Ascending aorta (tissue), 2 donors: ENCODE measurements around the gene ATP13A5. TPM values are rescaled to one million over a fixed set of nuclear protein-coding genes. Genes with fewer than 3 reads are reported as not detected.

Source experiments
- DNase-seq, 2 donors: peaks; one replicate each; pipeline ENCODE4 v3.0.0-alpha.2; 2019; ENCODE audit warnings: low spot score in 2 of 2
- H3K27ac ChIP-seq, 2 donors: fragments of 200-600 bp; sonication (generic); one replicate each; pipeline ENCODE4 v1.5.1; 2016 to 2017; ENCODE audit warnings: mild to moderate bottlenecking in 1 of 2
- H3K27me3 ChIP-seq: fragments of 200-600 bp; sonication (generic); one replicate; pipeline ENCODE4 v1.5.1; 2017
- H3K36me3 ChIP-seq, 2 donors: fragments of 200-600 bp; sonication (generic); one replicate each; pipeline ENCODE4 v1.5.1; 2016
- H3K4me1 ChIP-seq, 2 donors: fragments of 200-600 bp; sonication (generic); one replicate each; pipeline ENCODE4 v1.5.1; 2016 to 2017; ENCODE audit warnings: mild to moderate bottlenecking in 1 of 2
- H3K4me3 ChIP-seq, 2 donors: fragments of 200-600 bp; sonication (generic); one replicate each; pipeline ENCODE4 v1.5.1; 2016 to 2017; ENCODE audit warnings: mild to moderate bottlenecking in 1 of 2
- H3K9me3 ChIP-seq, 2 donors: fragments of 200-600 bp; sonication (generic); one replicate each; pipeline ENCODE4 v1.5.1; 2016
- intact Hi-C: fragments of 100-400 bp; cut with DNase I; formaldehyde crosslinking; loops from one replicate; pipeline ENCODE4 v1.15.1; 2023
- total RNA-seq: library from RNA; depleted of rRNA; stranded (reverse); fragments of >200 nt; gene quantifications from one replicate; pipeline ENCODE4 v1.1.0, GENCODE V29; 2016
- TF ChIP-seq, protein P1 (sequence below), 3 experiments: fragments of 200-600 bp in 2 of 3; fragments of 450-650 bp in 1 of 3; sonication (generic) in 2 of 3; IDR thresholded peaks; one replicate each; pipeline ENCODE4 v1.5.1; 2016 to 2019; ENCODE audit warnings: antibody characterized with exemption in 3 of 3, mild to moderate bottlenecking in 1 of 3, moderate library complexity in 1 of 3

Gene ATP13A5
- total RNA-seq, 1 donor from 2014 or later = not detected

DNA sequence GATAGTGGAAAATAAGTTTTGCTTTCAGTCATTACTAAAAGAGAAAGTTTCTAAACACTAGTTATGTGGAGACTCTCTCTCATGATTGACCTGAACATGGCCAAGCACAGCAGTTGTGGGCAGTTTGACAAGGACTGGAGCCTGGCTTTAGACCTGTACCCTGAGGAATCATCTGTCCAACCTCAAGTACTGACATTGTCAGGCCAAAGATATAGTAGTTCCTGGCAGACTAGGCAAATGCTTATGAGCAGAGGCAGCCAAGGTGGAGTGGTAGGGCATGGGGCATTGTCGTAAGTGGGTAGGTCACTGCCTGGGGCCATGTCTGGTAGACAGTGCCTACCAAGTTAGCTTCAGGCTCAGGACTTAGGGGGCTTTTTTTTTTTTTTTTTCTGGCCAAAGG lies 116.6 kb downstream of the ATP13A5 start:
- TF ChIP-seq, protein P1, sequence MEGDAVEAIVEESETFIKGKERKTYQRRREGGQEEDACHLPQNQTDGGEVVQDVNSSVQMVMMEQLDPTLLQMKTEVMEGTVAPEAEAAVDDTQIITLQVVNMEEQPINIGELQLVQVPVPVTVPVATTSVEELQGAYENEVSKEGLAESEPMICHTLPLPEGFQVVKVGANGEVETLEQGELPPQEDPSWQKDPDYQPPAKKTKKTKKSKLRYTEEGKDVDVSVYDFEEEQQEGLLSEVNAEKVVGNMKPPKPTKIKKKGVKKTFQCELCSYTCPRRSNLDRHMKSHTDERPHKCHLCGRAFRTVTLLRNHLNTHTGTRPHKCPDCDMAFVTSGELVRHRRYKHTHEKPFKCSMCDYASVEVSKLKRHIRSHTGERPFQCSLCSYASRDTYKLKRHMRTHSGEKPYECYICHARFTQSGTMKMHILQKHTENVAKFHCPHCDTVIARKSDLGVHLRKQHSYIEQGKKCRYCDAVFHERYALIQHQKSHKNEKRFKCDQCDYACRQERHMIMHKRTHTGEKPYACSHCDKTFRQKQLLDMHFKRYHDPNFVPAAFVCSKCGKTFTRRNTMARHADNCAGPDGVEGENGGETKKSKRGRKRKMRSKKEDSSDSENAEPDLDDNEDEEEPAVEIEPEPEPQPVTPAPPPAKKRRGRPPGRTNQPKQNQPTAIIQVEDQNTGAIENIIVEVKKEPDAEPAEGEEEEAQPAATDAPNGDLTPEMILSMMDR (IDR thresholded peaks at IDR 0.05) = no peak
- no peak overlapping the region for H3K27ac ChIP-seq
- H3K9me3 ChIP-seq = no peaks in the 10 kb centered on the region
- H3K4me1 ChIP-seq = no peaks in the 10 kb centered on the region
- no peaks in the 10 kb centered on the region for H3K36me3 ChIP-seq
- no peaks in the 10 kb centered on the region for H3K27me3 ChIP-seq
- H3K4me3 ChIP-seq = no peak overlapping the region
- intact Hi-C loops = no loop called here
- DNase-seq = no peak

GRCh38 chr3:193253986-193254660 lies 124.4 kb downstream of the ATP13A5 start:
- Histone ChIP-seq H3K27ac (no peak overlapping the region), H3K4me3 (no peak overlapping the region), H3K4me1 (no peaks in the 10 kb centered on the region), H3K36me3 (no peaks in the 10 kb centered on the region), H3K9me3 (peaks cover 7 to 17% of the 10 kb centered on the region in 2 donors), H3K27me3 (no peaks in the 10 kb centered on the region)
- intact Hi-C loops = no loop called here
- no peak for DNase-seq
- TF ChIP-seq, protein P1 (IDR thresholded peaks at IDR 0.05) = no peak

DNA sequence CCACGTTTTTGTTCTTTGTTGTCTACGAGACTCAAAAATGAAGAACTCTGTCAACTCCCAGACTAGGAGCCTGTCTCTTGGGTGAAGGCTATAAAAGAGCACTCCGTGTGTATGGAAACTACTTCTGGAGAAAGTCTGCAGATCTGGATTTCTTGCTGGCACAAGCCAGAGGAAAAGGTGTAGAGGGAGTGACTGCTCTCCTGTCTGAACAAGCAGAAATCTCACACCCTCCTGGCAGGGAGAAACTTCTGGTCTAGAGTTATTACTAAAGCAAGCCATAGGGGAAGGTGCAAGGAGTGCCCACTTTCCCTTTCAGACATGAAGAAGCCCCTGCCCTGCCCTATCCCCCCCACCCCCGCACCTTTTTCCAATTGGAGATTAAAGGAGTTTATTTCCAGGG lies 128.1 kb downstream of the ATP13A5 start:
- no peak for DNase-seq
- intact Hi-C loops = no loop called here
- TF ChIP-seq, protein P1 (IDR thresholded peaks at IDR 0.05) = no peak
- Histone ChIP-seq H3K9me3 (peaks cover 7 to 33% of the 10 kb centered on the region in 2 donors), H3K27ac (no peak overlapping the region), H3K36me3 (no peaks in the 10 kb centered on the region), H3K4me1 (no peaks in the 10 kb centered on the region), H3K27me3 (no peaks in the 10 kb centered on the region), H3K4me3 (no peak overlapping the region)

DNA sequence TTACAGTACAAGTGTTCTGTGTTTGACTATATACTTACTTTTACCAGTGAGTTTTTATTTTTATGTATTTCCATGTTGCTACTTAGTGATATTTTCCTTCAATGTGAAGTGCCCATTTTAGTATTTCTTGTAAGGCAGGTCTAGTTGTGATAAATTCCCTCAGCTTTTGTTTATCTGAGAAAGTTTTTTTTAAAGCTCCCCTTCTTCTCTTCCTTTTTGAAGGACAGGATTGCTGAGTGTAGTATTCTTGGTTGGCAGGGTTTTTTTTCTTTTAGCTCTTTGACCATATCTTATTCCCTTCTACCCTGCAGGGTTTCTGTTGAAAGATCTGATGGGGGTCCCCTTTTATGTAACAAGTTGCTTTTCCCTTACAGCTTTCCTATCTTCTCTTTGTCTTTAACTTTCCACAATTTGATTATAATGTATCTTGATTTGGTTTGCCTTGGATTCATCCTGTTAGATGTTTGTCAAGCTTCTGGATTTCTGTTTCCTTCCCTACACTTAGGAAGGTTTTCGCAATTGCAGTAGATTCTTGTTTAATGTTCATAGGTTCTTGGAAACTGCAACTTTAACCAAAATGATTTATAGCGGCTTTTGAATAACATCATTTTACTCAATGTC lies 129.6 kb downstream of the ATP13A5 start:
- Histone ChIP-seq H3K9me3 (peaks cover 7 to 33% of the 10 kb centered on the region in 2 donors), H3K27ac (no peak overlapping the region), H3K4me3 (no peak overlapping the region), H3K27me3 (no peaks in the 10 kb centered on the region), H3K4me1 (no peaks in the 10 kb centered on the region), H3K36me3 (no peaks in the 10 kb centered on the region)
- no peak for DNase-seq
- TF ChIP-seq, protein P1 (IDR thresholded peaks at IDR 0.05) = no peak
- intact Hi-C loops = no loop called here

- TF ChIP-seq, protein P1 (IDR thresholded peaks at IDR 0.05) = no peak
- Histone ChIP-seq H3K9me3 (peaks cover 0 to 11% of the 10 kb centered on the region in 2 donors), H3K4me3 (no peak overlapping the region), H3K36me3 (no peaks in the 10 kb centered on the region), H3K4me1 (no peaks in the 10 kb centered on the region), H3K27me3 (no peaks in the 10 kb centered on the region), H3K27ac (no peak overlapping the region)
- intact Hi-C loops = loop anchor here (5.0 kb wide), 1 partner anchor 411 kb away; no protein-coding TSS in a partner anchor
- DNase-seq = no peak
Measured at GRCh38 chr3:193243571-193243970, 135.0 kb downstream of the ATP13A5 start.
